ENCODE data around the gene USP30. TPM values are rescaled to one million over a fixed set of nuclear protein-coding genes. Genes with fewer than 3 reads are reported as not detected.
"Not testable (repeated sequence)": the region's sequence is repeated elsewhere in the genome, so short reads cannot be mapped to it uniquely, and the experiment has no call there.

Gene USP30, protein sequence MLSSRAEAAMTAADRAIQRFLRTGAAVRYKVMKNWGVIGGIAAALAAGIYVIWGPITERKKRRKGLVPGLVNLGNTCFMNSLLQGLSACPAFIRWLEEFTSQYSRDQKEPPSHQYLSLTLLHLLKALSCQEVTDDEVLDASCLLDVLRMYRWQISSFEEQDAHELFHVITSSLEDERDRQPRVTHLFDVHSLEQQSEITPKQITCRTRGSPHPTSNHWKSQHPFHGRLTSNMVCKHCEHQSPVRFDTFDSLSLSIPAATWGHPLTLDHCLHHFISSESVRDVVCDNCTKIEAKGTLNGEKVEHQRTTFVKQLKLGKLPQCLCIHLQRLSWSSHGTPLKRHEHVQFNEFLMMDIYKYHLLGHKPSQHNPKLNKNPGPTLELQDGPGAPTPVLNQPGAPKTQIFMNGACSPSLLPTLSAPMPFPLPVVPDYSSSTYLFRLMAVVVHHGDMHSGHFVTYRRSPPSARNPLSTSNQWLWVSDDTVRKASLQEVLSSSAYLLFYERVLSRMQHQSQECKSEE
- total RNA-seq = 1 to 10 TPM; 7.7 to 9.5 TPM
- long read RNA-seq, partial matches to known transcripts = 2 of 7 reads
- long read RNA-seq, other reads (novel, unspliced or antisense) = 1 of 7 reads

DNA sequence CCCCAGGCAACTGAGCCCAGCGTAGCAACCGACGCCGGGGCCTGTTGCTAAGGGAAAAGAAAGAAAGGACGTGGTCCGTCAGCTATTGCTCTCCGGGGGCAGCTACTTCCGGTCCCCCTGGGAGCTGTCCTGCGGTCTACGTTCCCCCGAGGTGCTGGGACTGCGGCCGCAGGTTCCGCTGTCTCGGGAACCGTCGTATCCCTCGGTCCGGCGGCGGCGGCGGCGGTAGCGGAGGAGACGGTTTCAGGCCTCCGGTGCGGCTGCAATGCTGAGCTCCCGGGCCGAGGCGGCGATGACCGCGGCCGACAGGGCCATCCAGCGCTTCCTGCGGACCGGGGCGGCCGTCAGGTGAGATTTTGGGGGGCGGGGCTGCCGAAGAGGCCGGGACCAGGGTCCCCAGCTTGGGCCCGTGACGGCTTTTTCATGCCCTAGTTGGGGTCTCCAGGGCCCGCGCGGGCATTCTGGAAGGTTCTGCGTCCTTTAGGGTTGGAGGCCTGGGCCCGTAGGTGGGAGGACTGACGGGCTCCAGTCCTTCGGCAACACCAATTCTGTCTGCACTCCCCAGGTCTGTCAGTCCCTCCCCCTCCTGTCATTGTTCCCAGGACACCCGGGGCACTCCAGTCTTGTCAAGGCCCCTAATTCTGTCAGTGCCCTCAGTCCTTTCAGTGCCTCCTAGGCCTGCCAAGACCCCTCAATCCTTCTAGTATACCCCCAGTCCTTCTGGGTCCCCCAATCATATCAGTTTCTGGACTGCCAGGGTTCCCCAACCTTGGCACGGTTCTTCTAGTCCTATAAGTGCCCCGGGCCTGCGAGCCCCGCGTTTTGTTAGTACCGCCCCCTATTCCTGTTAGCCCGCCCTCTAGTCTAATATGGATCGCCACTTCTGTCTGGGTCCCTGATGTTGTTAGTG is at the start of gene USP30:
TSS of gene USP30 (plus strand) at position 163 of the 910 bp plus-strand sequence. CDS start at position 266, 103 bp downstream.
- intact Hi-C loops (cut with DNase I) = no loop called here
- ATAC-seq (peak; percentile 97 to 98), DNase-seq (peak; percentile 85)

DNA sequence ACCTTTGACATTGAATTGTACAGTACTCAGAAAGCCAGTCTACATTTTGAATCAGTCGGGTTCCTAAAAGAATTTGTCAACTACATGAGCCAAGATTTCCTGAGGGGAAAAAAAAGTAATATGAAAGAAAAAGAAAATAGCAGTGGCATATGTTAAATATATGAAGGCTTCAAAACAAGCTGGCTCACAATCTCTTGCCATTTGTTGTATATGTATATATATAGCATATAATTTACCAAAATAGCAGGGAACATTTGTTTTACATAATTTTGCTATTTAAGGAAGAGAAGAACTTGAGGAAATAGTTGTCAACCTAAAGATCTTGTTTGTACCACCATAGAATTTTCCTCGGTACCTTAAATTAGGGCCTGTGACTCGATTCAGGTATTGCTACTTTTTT is 48.4 kb upstream of the USP30 start:
- intact Hi-C loops (cut with DNase I) = no loop called here
- no peak for ATAC-seq
- no peak for DNase-seq

DNA sequence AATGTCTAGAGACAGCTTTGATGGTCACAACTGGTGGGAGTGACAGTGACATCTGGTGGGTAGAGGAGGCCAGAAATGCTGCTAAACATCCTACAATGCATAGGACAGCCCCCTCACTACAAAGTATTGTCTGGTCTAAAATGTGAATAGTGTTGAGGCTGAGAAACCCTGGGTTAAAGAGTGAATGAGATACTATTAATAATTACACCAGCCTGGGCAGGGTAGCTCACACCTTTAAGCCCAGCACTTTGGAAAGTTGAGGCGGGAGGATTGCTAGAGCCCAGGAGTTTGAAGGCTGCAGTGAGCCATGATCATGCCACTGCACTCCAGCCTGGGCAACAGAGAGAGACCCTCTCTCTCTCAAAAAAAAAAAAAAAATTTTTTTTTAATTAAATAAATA is 42.6 kb upstream of the USP30 start:
- no peak for ATAC-seq
- intact Hi-C loops (cut with DNase I) = no loop called here
- no peak for DNase-seq

DNA sequence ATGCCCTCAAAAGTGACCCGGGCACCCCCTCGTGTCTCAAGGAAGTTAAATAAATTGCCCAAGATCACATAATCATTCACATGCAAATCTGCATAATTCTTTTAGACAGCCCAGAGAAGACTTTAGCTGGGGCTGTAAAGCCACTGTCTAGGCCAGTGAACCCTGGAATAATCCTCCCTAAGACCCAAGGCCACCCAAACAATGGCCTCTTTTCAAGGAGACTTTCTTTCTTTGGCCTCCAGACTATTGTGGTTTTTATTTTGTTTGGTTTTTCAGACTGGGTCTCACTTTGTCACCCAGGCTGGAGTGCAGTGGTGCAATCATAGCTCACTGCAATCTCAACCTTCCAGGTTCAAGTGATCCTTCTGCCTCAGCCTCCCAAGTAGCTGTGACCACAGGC is 42.1 kb upstream of the USP30 start:
- intact Hi-C loops (cut with DNase I) = no loop called here
- DNase-seq (no peak), ATAC-seq (no peak)

DNA sequence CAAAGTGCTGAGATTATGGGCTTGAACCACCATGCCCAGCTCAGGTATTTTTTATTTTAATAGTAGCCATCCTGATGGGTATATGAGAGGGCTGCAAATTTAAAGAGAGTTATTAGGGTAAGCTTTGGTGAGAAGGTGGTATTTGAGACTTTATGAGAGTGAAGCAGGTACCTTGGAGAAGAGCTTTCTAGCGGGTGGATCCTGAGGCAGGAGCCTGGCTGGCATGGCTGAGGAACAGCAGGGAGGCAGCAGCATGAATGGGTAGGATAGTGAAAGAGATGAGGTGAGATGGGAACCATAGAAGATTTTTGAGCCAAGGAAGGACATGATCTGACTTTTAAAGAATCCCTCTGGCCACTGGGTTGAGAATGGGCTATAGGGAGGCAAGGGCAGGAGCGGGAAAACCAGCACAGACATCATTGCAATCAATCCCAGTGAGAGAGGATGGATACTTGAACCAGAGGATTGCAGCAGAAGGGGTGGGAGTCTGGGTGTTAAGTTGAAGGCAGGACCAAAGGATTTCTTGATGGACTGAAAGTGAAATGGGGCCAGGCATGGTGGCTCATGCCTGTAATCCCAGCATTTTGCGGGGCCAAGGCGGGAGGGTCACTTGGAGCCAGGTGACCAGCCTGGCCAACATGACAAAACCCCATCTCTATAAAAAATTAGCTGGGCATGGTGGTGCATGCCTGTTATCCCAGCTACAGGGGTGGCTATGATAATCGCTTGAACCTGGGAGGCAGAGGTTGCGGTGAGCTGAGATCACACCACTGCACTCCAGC is 37.2 kb upstream of the USP30 start:
- no peak for DNase-seq
- no peak for ATAC-seq
- intact Hi-C loops (cut with DNase I) = no loop called here

DNA sequence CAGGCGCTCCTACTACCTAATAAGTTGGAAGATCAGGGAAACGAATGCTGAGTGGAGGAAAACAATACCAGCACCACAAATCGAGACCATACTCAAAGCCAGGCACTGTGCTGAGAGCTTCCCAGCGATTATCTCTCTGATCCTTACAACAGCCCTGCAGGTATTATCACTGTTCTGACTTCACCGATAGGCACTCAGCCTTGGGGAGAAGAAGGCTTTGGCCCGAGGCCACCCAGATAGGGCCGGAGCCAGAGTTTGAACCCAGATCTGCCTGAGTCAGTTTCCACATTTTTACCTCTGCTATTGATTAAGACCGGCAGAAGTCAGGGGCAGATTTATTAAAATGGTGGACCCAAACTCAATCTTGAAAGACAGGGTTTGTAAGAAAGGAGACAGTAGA is 36.4 kb upstream of the USP30 start:
- ATAC-seq (no peak), DNase-seq (no peak)
- intact Hi-C loops (cut with DNase I) = no loop called here

DNA sequence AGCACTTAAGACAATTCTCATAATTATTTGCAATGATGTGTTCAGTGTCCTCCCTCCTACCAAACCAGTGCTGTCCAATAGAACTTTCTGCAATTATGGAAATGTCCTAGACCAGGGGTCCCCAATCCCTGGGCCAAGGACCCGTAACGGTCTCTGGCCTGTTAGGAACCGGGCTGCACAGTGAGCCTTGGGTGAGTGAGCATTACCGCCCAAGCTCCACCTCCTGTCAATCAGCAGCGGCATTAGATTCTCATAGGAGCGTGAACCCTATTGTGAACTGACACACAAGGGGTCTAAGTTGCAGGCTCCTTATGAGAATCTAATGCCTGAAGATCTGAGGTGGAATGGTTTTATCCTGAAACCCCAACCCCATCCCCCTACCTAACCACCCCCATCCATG is 35.4 kb upstream of the USP30 start:
- ATAC-seq = no peak
- intact Hi-C loops (cut with DNase I) = no loop called here

DNA sequence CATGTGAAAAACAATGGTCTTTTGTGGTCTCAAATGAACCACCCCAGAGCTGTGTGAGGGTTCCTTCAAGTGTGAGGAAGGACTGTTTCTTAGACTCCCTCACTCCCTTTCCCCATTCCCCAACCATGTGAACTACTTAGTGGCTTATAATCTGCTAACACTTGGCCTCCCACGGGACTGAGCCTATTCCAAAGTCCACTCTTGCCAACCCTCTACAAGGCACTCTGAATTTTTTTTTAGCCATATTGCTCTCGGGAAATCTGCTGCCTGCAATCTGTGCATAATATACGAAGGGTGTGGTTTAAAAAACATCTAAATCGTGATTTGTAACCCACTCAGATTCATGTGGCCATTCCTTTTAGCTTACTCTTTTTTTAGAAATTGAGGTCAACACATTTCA is 34.1 kb upstream of the USP30 start:
- intact Hi-C loops (cut with DNase I) = no loop called here
- ATAC-seq = no peak
- DNase-seq = no peak

More for the DNA sequence above, 35.4 kb upstream of the USP30 start:
- DNase-seq = no peak

DNA sequence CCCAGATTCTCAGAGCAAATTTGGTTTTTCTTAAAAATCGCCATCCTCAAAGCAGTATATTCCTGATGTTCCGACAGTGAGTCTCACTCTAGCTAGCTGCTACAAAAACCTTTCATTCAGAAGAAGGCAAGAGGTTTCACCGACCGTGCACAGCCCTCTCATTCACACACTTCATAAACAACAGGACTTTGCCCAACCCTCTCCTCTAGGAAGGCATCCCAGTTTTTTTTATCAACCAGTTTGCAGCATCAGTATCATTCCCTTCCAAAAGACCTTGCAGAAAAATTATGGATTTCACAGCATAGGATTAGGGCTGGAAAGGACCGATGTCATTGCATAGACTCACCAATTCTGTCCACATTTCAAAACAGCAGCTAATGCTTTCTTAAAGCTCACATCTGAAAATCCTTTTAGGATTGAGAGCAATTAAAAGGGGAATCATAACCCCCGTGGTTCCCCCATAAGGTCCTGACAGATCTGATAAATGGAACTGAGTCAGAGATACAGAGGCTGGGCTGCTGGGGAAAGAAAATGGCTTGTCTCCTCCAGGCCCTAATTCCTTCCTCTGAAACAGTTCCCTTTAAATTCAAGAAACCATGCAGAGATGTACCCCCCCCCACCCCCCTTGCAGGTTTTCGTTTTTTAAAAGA is 32.1 kb upstream of the USP30 start:
- intact Hi-C loops (cut with DNase I) = no loop called here
- DNase-seq (no peak), ATAC-seq (no peak)

DNA sequence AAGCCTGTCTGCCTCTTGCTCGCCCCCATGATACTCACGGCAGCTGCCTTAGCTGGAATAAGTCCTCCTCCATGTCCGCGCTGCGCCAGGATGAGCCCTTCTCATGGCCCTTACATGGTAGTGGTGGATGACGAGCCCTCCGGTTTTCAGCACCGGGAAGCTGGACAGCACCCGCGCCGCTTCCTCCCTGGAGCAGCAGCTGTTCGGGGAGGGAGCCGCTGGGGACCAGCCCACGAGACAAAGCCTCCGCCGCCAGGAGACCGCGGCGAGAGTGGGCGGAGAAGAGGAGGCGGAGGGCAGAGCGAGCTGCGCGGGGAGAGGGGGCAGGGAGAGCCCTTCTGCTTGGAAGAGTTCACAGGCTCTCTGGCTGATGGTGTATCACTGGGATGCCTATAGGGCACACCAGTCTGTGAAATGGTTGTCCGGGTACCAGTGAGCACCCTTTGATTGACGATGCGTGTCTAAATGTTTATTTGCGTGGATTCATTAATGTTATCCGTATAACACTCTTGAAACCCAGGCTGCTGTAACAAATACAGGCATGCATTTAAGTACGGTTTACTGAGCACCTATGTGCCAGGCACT is 31.5 kb upstream of the USP30 start, which contains the start of gene SVOP:
TSS of gene SVOP (minus strand) at position 273 of the 585 bp plus-strand sequence. CDS start at position 73, 200 bp downstream.
- intact Hi-C loops (cut with DNase I) = no loop called here
- DNase-seq (peak; percentile 87), ATAC-seq (peak; percentile 99)

DNA sequence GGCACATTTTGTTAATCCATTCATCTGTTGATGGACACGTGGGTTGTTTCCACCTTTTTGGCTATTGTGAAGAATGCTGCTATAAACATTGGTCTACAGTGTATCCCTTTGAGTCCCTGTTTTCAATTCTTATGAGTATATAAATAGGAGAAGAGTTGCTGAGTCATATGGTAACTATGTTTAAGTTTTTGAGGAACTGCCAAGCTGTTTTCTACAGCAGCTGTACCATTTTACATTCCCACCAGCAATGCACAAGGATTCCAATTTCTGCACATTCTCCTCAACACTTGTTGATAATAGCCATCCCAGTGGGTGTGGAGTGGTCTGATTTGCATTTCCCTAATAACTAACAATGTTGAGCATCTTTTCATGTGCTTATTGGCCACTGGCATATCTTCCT is 24.6 kb upstream of the USP30 start:
- ATAC-seq = no peak
- DNase-seq = no peak
- intact Hi-C loops (cut with DNase I) = no loop called here

DNA sequence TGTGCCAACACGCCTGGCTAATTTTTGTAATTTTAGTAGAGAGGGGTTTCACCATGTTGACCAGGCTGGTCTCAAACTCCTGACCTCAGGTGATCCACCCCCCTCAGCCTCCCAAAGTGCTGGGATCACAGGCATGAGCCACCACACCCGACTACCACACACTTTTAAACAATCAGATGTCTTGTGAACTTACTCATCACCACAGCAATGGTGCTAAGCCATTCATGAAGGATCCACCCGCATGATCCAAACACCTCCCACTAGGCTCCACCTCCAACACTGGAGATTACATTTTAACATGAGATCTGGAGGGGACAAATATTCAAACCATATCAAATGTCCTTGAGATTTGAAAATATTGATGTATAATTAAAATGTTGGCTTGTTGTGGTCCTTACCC is 23.8 kb upstream of the USP30 start:
- intact Hi-C loops (cut with DNase I); ATAC-seq; DNase-seq: not testable (repeated sequence)

DNA sequence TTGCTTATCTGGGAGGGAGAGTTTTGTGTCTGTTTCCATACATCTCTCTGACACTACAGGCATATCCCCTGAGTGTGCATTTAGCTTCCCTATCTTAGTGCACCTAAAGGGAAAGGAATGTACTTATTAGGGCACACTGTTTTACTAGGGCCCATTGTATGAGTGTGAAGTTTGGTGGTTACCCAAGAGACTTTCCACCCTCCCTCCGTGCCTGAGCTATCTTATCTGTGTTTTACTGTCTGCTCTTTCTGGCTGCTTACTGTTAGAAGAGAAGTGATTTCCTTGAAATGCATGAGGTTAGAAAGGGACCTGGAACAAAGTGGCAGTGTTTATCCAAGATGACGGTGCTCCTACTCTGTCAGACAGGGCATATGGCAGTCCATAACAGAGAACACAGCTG is 23.0 kb upstream of the USP30 start:
- no peak for ATAC-seq
- intact Hi-C loops (cut with DNase I) = no loop called here
- DNase-seq = no peak

DNA sequence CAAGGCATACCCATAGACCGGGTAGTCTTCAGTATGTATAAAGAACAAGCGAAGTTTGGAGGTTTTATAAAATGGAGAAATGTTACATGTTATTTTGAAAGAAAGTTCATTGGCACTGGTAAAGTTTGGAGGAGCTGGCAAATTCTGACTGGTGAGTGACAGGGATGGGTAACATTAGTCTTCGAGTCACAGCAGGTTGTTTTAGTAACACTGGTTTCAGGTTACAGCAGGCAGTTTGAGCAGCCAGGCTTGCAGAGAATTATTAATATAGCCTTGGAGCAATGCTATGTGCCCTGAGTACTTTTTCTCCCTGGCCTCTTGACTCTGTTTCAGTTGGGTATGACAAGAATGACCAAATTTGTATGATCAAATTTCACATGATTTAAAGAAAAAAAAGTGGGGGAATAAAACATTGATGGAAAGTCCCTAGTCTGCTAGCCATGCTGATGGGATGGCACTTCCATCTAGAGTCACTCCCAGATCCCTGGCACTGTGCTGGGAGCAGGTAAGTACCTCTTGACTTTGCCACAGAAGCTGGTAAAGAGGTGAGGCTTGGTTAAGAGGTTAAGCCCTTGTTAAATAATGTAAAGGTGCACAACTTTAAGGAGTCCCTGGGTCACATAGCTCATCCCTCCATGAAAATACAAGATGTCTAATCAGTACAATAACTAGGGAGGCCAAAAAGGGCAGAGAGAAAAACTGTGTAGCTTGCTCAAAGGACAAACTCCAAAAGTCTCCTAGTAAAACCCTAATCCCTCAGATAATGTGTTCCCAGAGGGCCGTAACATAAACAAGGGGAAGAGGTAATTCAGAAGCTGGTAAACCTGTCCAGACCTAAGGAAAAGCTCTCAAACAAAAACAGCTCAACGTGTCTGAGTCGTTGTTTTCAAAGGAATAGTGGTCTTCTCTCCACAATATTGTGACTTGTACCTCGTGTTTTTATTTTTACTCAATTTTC is 18.9 kb upstream of the USP30 start:
- DNase-seq = no peak
- intact Hi-C loops (cut with DNase I) = no loop called here
- ATAC-seq = no peak

DNA sequence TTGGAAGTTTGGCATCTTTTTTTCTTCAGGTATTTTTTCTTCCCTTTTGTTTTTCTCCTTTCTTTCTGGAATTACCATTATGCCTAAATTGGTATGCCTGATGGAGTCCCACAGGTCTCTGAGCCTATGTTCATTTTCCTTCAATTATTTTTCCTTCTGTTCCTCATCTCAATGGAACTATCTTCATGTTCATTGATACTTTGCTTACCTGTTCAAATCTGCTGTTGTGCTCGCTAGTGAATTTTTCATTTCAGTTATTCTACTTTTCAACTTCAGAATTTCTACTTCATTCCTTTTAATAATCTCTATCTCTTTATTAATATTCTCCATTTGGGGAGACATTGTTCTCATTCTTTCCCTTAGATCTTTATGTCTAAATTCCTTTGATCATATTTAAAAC is 15.4 kb upstream of the USP30 start:
- intact Hi-C loops (cut with DNase I) = no loop called here
- ATAC-seq (no peak), DNase-seq (no peak)

DNA sequence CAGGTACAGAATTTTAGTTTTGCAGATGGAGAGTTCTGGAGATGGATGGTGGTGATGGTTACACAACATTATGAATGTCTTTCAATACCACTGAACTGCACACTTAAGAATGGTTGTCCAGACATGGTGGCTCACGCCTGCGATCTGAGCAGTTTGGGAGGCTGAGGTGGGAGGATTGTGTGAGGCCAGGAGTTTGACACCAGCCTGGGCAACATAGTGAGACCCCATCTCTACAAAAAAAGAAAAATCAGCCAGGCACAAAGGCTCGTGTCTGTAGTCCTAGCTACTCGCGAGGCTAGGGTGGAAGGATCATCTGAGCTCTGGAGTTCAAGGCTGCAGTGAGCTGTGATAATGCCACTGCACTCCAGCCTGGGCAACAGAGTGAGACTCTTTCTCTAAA is 8.1 kb upstream of the USP30 start:
- no peak for ATAC-seq
- intact Hi-C loops (cut with DNase I) = no loop called here
- no peak for DNase-seq
